Activated CD8-positive, alpha-beta memory T cell treated with anti-CD3 and anti-CD28 coated beads for 48 hours (primary cell): ENCODE measurements around the gene OR4M1.
"Not testable (repeated sequence)": the region's sequence is repeated elsewhere in the genome, so short reads cannot be mapped to it uniquely, and the experiment has no call there.

Source experiments
- DNase-seq, 3 experiments: peaks; one replicate each; pipeline ENCODE4 v3.0.0-alpha.2; 2020; ENCODE audit warnings: low read depth in 2 of 3, low spot score in 2 of 3

OR4M1 gene, protein sequence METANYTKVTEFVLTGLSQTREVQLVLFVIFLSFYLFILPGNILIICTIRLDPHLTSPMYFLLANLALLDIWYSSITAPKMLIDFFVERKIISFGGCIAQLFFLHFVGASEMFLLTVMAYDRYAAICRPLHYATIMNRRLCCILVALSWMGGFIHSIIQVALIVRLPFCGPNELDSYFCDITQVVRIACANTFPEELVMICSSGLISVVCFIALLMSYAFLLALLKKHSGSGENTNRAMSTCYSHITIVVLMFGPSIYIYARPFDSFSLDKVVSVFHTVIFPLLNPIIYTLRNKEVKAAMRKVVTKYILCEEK

DNA sequence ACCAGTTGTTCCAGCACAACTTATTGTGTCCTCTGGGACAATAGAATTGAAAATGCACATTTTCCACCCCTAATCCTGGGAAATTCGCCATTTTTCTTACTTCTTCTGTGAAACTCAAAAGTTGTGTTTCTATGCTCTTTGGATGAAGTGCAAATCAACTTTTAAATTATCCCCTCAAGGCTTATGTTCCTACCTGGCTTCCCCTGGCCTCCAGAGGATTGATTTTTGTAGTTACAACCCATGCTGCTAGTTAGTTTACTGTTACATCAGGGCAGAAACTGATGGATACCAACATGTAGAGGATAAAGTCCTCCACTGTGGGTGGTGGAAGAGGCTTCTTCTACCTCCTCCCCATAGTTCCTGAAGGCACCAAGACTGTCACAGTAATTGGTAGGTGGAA lies at the start of gene OR4M1:
TSS of gene OR4M1 (plus strand) at position 301 of the 400 bp plus-strand sequence. CDS start 6,819 bp downstream, outside the sequence.
- DNase-seq, result not testable (repeated sequence)

DNA sequence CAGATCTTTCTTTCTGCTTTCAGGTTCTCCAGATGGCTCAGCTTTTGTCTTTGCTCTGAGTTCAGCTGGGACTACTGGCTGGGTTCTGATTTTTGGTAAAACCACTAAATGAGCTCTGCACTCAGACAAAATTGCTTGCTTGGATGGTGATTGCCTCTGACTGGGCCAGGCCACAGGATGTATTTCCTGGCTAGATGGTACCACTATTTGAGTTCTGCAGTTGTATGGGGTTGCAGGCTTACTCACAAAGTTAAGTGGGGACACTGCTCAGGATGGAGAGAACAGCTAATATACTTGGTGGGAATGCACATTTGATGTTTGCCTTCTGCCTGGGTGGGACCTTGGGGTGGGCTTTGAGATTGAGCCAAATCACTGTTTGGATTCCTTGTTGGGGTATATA lies 43.9 kb upstream of the OR4M1 start:
- DNase-seq, result no peak

DNA sequence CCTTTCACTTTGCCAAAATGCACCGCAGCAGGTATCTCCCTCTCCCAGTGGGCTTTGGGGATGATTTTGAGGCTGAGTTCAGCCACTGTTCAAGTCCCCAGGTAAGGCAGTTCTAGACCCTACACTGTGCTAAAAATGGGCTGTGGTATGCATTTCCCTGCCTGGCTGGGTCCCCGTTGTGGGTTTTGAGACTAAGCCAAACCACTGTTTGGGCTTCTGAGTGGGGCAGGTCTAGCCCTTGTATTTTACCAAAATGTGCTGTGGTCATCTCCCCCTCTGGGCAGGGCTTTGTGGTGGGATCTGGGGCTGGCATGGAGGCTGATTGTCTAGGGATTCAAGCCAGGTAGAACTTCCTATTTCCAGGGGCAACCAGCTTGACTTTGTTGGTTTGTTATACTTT lies 43.5 kb upstream of the OR4M1 start:
- DNase-seq, result no peak

DNA sequence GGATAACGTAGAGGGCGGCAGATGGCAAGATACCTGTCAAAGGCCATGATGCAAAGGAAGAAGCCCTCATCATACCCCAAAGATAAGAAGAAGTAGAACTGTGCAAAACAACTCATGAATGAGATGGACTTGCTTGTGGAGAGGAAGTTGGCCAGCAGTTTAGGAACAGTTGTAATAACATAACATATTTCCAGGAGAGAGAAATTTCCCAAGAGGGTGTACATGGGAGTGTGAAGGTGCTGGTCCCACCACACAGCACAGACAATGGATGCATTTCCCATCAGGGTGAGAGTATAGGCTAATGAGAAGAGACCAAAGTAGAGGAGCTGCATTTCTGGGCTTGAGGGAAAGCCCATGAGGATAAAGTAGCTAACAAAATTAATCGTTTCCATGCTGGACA lies 39.4 kb upstream of the OR4M1 start:
- DNase-seq, result not testable (repeated sequence)

DNA sequence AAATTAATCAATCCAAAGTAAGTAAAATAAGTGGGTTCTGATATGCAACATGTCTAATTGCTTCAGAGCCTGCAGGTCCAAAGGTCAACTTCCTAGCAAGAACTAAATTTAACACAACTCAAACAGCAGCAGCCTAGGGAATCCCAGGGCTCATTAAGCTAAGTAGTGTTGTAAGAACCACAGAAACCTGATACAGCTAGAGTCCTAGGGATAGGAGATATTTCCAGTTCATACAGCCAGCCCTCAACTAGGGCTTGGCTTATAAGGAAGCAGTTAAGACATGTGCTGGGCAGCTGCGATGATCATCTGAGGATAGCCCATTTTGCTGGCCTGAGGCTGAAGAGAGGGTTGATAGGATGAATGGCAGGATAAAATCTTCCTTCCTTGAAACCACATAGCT lies 30.0 kb upstream of the OR4M1 start, which contains the start of gene OR4Q3:
TSS of gene OR4Q3 (plus strand) at position 316 of the 400 bp plus-strand sequence.
- no peak for DNase-seq

DNA sequence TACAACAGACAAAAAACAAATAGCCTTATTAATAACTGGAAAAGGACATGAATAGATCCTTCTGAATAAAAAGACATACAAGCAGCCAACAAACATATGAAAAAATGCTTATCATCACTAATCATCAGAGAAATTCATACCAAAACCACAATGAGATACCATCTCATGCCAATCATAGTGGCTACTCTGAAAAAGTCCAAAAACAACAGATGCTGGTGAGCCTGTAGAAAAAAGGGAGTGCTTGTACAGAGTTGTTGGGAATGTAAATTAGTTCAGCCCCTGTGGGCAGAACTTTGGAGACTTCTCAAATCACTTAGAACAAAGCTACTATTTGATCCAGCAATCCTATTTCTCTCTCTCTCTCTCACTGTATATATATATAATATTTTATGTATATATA lies 21.0 kb upstream of the OR4M1 start:
- not testable (repeated sequence) for DNase-seq

DNA sequence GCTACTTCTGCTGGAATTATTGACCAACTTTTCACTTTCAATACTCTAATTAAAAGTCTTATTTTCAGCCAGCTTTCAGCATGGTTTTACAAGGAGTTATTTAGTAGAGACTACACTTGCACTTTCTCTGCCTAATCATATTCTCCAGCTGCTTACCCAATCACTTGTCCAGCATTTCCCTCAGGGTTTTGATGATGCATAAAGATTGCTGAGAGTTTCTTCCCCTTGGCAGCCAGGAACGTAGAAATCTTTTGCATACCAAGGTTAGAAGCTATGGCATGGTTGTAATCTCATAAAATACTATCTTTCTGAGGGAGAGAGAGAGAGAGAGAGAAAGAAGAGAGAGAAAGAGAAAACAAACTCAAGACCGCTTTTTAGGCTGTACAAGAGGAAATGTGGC lies 19.1 kb upstream of the OR4M1 start:
- no peak for DNase-seq

DNA sequence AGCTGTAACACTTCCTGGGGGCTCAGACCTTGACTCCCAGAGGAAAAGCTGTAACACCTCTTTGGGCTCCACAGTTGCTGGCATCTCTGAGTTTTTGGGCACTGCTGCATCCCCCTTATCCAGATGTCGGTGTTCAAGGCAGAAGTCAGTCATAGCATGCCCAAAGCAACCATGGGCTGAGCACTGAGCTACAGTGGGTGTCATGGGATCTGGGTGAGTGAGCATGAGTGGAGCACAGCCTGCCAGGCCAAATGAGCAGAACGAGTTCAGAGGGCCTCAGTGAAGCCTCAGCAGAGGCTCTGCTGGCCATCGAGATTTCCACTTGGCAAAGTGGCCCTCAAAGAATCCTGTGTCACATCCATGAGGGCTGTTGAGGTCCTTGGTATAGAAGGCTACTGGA lies 1.8 kb upstream of the OR4M1 start:
- not testable (repeated sequence) for DNase-seq

DNA sequence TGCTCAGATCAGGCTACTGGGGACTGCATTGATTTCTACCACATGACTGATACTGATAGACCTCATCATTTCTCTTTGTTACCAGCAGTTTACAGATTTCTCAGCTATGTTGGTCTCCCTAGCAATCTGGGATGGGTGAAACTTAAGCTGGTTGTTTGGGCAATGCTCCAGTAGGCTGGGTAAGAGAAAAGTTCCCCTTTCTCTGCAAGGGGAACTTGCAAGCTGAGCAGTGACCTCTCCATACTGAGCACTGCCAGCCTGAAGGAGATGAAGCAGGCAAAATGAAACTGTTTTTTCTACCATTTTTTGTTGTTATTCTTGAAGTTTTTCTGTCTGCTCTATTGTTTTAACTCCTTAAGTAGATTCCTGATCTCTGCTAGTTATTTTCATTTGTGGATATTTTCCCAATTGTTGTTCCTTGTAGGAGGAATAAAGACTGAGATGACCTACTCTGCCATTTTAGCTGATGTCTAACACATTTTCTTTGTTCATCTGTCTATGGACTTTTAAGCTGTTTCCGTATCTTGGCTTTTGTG lies 1.3 kb upstream of the OR4M1 start:
- no peak for DNase-seq

DNA sequence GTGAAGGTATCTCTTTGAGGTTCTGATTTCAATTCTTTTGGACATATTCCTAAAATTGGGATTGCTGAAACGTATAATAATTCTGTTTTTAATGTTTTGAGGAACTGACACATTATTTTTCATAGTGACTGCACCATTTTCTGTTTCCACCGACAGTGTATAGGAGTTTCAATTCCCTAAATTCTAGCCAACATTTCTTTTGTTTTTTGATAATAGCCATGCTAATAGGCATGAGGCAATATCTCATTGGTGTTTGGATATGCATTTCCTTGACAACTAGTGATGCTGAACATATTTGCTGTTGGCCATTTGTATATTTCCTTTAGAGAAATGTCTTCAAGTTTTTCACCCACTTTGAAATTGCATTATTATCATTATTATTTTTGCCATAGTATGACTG lies 850 bp upstream of the OR4M1 start:
- not testable (repeated sequence) for DNase-seq

DNA sequence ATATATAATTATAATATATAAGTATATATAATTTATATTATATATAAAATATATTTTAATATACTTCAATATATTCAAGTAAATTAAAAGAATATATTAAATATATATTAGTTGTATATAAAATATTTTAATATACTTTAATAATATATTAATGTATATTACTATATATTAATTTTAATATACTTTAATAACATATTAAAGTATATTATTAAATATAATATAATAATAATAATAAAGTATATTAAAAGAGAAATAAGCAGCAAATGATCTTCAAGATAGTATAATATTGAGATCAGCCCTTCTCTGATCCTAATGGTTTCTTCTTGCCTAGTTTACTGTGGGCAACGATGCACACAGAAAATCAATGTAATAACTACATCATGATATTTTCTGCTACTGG lies 2.3 kb downstream of the OR4M1 start:
- no peak for DNase-seq

DNA sequence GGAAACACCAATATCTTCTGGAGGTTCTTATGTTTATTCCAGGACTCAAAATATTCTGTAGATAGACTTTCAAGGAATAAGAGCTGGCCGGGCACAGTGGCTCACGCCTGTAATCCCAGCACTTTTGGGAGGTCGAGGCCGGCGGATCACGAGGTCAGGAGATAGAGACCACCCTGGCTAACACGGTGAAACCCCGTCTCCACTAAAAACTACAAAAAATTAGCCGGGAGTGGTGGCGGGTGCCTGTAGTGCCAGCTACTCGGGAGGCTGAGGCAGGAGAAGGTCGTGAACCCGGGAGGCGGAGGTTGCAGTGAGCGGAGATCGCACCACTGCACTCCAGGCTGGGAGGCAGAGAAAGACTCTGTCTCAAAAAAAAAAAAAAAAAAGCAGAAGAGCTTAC lies 12.5 kb downstream of the OR4M1 start:
- not testable (repeated sequence) for DNase-seq

DNA sequence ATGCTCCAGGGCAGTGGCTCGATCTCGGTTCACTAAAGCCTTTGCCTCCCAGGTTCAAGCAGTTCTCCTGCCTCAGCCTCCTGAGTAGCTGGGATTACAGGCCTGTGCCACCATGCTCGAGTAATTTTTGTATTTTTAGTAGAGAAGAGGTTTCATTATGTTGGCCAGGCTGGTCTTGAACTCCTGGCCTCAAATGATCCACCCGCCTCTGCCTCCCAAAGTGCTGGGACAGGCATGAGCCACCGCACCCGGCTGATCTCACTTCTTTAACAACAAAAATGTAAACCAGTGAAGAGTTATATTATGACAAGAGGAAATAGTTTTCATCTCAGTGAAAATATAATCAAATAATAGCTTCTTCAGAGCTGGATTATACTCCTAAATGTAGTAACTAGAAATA lies 14.0 kb downstream of the OR4M1 start:
- not testable (repeated sequence) for DNase-seq

DNA sequence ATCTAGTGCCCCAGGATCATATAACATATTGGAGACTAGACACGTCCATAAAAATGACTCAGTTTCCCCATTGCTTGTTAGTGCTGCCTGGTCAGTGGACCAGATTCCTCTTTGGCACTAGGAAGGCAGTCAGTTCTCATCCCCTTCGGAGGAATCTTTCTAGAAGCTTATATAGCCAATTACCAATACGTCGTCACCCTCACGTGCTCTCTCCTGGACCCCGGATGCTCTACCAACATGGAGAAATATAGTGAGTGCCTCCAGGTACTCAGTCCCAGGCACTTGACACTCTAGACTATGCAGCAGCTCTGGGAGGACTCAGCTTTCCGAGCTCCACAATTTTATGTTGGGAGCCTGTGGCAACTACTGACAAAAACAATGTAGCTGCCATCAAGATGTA lies 14.8 kb downstream of the OR4M1 start:
- DNase-seq, result not testable (repeated sequence)

DNA sequence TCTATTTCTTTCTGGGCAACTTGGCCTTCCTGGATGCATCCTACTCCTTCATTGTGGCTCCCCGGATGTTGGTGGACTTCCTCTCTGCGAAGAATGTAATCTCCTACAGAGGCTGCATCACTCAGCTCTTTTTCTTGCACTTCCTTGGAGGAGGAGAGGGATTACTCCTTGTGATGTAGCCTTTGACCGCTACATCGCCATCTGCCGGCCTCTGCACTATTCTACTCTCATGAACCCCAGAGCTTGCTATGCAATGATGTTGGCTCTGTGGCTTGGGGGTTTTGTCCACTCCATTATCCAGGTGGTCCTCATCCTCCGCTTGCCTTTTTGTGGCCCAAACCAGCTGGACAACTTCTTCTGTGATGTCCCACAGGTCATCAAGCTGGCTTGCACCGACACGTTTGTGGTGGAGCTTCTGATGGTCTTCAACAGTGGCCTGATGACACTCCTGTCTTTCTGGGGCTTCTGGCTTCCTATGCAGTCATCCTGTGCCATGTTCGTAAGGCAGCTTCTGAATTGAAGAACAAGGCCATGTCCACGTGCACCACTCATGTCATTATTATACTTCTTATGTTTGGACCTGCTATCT lies 23.3 kb downstream of the OR4M1 start:
- DNase-seq, result not testable (repeated sequence)

DNA sequence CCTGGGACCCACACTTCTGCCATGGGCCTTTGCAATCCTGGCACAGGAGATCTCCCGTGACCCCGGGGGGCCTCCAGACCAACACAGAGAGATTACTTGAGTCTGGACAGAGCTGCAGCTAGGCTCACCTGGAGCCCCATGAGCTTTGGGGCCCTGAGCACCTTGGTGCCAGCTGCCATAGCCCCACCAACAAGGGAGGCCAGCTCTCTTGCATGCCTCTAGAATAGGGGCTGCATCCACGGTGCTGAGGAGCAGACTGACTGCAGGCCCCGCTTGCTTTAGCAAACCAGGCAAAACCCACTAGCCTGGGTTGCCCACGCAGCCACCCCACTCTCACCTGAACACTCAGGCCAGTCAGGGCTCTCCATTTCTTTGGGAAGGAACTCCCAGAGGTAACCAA lies 26.6 kb downstream of the OR4M1 start:
- DNase-seq, result no peak

DNA sequence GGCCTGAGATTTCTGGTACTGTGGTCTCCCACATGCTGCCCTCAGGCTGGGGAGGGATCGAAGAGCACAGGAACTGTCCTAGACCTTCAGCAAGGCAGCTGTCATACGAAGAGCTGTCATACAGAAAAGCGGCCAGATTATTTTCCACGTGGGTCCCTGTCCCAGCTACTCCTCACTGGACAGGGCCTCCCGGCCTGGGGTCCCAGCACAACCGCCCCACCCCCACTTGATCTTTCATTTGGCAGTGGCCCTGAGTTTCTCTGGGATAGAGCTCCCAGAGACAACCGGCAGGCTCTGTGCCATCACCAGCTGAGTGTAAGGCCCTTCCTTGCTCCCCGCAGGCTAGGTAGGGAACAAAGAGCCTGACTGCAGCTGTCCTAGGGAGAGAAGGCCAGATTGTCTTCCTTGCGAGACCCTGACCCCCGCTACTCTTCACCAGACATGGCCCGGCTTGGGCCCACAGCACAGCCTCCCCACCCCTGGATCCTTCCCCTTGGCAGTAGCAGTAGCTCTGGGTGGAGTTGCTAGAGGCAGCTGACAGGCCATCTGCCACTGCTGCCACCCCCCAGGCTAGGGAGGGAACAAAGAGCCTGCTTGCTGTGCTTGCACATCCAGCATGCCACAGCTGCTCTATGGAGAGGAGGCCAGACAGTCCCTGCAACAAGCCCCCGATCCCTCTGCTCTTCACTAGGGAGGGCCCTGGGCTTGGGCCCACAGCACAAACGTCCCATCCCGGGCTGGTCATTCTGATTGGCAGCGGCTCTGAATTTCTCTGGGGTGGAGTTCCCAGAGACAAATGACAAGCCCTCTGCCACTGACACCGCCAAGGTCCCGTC lies 27.2 kb downstream of the OR4M1 start:
- no peak for DNase-seq

DNA sequence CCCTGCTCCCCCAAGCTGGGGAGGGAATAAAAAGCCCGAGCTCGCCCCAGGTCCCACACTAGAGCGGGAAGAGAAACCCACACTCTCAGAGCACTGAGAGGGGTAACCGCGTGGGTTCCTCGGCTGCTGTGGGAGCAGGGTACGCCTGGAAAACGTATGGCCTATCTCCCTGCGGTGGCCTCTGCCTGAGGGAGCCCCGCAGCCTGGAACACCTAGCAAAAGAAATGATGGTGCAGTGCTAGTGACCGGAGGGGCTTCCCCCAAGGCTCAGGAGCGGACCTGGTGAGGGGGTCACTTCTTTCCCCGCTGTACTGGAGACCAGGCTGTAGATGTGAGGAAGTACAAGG lies 27.8 kb downstream of the OR4M1 start:
- no peak for DNase-seq

DNA sequence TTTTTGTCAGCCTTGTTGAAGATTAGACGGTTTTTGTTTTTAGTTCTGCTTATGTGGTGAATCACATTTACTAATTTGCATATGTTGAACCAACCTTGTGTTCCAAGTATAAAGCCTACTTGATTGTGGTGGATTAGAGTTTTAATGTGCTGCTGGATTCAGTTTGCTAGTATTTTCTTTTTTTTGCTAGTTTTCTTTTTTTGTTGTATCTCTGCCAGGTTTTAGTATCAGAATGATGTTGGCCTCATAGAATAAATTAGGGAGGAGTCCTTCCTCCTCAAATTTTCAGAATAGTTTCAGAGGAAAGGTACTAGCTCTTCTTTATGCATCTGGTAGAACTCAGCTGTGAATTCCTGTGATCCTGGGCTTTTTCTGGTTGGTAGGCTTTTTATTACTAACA lies 30.2 kb downstream of the OR4M1 start, which contains the start of gene OR4N2:
TSS of gene OR4N2 (plus strand) at position 301 of the 400 bp plus-strand sequence. CDS start 23,679 bp downstream, outside the sequence.
- not testable (repeated sequence) for DNase-seq

DNA sequence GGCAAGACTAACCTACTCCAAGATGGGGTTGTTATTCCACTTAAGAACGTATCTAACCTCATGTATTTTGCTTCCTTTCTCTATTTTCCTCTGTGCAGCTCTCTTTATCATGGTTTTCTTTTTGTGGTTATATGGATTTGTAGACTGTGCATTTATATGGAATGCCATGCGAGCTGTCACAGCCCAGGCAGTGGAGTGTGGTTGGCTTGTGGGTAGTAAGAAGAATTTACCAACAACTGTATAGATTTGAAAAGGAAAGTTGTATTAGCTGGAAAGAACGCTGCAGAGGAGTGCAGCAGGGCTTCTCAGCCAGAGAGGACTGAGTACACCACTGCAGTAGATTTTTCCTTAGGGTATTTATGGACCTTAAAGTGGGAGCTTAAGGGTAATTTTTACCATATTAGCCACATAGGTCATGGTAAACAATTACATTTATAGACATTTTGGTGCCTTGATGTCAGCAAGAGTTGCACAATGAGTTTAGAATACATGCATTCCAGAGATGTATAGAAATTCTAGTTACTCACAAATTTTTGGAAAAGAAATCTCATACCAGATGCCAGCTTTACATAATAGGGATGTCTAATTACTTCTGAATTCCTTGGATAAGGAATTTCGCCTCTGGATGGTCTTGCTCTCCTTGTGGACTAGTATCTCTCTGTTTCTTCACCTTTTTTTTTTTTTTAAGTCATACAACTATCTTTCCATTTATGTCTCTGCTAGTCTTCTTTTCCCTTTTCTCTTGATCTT lies 40.0 kb downstream of the OR4M1 start:
- DNase-seq, result not testable (repeated sequence)

DNA sequence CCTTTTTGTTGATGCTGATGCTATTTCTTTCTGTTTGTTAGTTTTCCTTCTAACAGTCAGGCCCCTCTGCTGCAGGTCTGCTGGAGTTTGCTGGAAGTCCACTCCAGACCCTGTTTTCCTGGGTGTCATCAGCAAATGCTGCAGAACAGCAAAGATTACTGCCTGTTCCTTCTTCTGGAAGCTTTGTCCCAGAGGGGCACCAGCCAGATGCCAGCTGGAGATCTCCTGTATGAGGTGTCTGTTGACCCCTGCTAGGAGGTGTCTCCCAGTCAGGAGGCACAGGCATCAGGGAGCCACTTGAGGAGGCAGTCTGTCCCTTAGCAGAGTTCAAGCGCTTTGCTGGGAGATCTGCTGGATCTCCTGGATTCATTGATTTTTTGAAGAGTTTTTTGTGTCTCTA lies 46.6 kb downstream of the OR4M1 start:
- not testable (repeated sequence) for DNase-seq
